Measurements from ENCODE around the gene CACNA2D3. TPM values are rescaled to one million over a fixed set of nuclear protein-coding genes. Genes with fewer than 3 reads are reported as not detected.

The CACNA2D3 gene
- total RNA-seq, 2 donors from 2014 or later = not detected

DNA sequence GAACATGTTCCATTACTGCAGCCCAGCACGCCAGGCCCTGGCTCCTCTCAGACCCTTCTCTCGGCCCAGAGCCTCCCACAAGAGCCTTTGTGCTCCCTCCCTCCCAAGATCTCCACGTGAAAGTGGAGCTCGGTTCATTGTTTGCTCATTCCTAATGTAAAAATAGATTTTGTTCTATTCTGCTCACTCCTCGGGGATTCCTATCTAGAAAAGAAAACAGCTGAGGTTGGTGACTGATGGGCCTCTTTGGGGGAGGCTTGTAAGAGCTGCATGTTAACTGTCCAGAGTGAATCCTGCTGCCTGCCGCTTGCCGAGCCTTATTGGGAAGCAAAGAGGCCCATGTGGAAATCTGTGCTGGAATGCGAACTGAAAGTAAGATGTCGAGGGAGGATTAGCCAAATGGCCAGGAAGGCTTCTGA lies 538.4 kb downstream of the CACNA2D3 start:
- H3K27ac Mint-ChIP-seq = no peak overlapping the region
- no peak for ATAC-seq
- H3K9me3 Mint-ChIP-seq = no peaks in the 10 kb centered on the region
- DNase-seq (ENCODE audit: low spot score in 2 of 2) = no peak
- H3K36me3 Mint-ChIP-seq = no peaks in the 10 kb centered on the region

- Mint-ChIP-seq H3K9me3 (no peaks in the 10 kb centered on the region), H3K27ac (no peak overlapping the region), H3K36me3 (no peaks in the 10 kb centered on the region)
- ATAC-seq (no peak), DNase-seq (ENCODE audit: low spot score in 2 of 2) (no peak)
Measured at GRCh38 chr3:54661151-54661550, 538.8 kb downstream of the CACNA2D3 start.

DNA sequence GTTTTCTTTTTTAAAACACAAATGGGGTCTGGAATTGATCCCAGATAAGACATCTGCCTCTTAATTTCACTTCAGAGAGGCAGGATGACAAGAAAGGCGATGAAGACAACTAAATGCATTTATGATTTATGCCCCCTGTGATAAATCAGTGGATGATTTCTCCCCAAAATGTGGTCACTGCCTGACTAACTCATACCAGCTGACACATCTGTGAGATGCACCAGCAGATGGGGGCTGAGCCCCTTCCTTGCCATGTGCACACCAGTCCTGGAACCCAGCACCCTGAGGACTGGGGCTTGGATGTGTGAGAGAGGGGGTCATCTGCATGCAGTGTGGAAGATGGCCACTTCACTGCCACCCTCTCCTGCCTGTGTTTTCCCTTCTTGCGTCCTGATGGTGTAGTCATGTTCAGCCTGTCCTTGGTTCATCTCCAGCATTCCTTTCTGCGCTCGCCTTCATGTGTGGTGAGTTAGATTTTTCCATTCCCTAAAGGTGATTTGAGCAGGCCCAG lies 541.2 kb downstream of the CACNA2D3 start:
- Mint-ChIP-seq H3K27ac (no peak overlapping the region), H3K9me3 (no peaks in the 10 kb centered on the region), H3K36me3 (no peaks in the 10 kb centered on the region)
- DNase-seq (ENCODE audit: low spot score in 2 of 2) (no peak), ATAC-seq (no peak)

- DNase-seq (ENCODE audit: low spot score in 2 of 2) (no peak), ATAC-seq (no peak)
- Mint-ChIP-seq H3K36me3 (no peaks in the 10 kb centered on the region), H3K9me3 (no peaks in the 10 kb centered on the region), H3K27ac (no peak overlapping the region)
Measured at GRCh38 chr3:54665016-54665600, 542.8 kb downstream of the CACNA2D3 start.

DNA sequence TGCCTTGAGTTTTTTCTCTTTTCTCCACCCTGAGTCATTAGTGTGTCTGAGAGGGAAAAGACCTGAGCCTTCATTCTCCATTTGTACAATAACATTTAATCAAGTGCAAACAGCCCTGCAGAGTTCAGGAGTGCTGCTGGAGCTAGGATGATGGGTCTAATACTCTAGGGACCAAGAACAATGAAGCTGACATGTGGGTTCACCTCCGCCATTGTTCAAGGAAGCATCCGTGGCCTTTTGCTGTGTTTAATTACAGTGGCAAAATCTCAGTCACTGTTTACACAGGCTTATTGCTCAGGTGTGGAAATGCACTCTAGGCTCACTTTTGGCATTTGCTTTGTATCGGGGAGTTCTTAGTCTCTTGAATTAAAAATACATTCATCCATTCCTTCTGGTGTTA lies 545.9 kb downstream of the CACNA2D3 start:
- Mint-ChIP-seq H3K36me3 (no peaks in the 10 kb centered on the region), H3K27ac (no peak overlapping the region), H3K9me3 (peaks cover 4 to 5% of the 10 kb centered on the region in 2 donors)
- DNase-seq (ENCODE audit: low spot score in 2 of 2) (no peak), ATAC-seq (no peak)

GRCh38 chr3:54670201-54671000 lies 548.0 kb downstream of the CACNA2D3 start:
- ATAC-seq (no peak), DNase-seq (ENCODE audit: low spot score in 2 of 2) (no peak)
- Mint-ChIP-seq H3K9me3 (peaks cover 17 to 18% of the 10 kb centered on the region in 2 donors), H3K36me3 (peaks cover 0 to 7% of the 10 kb centered on the region in 2 donors), H3K27ac (no peak overlapping the region)

DNA sequence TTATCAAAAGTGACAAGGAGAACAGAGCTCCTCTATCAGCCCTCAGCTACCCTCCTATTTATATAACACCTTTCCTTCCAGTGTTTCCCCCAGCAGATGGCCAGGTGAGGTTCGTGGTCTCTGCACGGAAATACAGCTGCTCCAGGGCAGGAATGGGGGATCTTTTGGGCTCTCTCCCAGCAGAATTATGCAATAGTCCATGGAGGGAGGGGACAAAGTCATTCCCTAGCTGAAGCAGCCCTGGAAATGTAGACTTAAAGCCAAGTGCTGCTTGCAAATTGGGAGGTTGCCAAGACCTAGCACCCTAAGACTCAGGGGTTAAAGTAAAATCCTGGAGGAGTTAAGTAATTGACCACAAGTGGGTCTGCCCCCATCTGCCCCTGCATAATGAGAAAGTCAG lies 549.2 kb downstream of the CACNA2D3 start:
- Mint-ChIP-seq H3K36me3 (peaks cover 0 to 7% of the 10 kb centered on the region in 2 donors), H3K27ac (no peak overlapping the region), H3K9me3 (peaks cover 17 to 21% of the 10 kb centered on the region in 2 donors)
- ATAC-seq (no peak), DNase-seq (ENCODE audit: low spot score in 2 of 2) (no peak)

GRCh38 chr3:54676087-54676486 lies 553.7 kb downstream of the CACNA2D3 start:
- no peak for DNase-seq (ENCODE audit: low spot score in 2 of 2)
- Mint-ChIP-seq H3K9me3 (peaks cover 31 to 33% of the 10 kb centered on the region in 2 donors), H3K36me3 (peaks cover 6 to 14% of the 10 kb centered on the region in 2 donors), H3K27ac (no peak overlapping the region)
- ATAC-seq = no peak

- no peak for ATAC-seq
- Mint-ChIP-seq H3K36me3 (peaks cover 6 to 7% of the 10 kb centered on the region in 2 donors), H3K9me3 (peaks cover 14 to 16% of the 10 kb centered on the region in 2 donors), H3K27ac (no peak overlapping the region)
- no peak for DNase-seq (ENCODE audit: low spot score in 2 of 2)
Measured at GRCh38 chr3:54681706-54682105, 559.4 kb downstream of the CACNA2D3 start.

GRCh38 chr3:54685213-54685612 lies 562.9 kb downstream of the CACNA2D3 start:
- Mint-ChIP-seq H3K36me3 (no peaks in the 10 kb centered on the region), H3K27ac (no peak overlapping the region), H3K9me3 (peaks cover 16% of the 10 kb centered on the region in 2 donors)
- DNase-seq (ENCODE audit: low spot score in 2 of 2) (no peak), ATAC-seq (no peak)

DNA sequence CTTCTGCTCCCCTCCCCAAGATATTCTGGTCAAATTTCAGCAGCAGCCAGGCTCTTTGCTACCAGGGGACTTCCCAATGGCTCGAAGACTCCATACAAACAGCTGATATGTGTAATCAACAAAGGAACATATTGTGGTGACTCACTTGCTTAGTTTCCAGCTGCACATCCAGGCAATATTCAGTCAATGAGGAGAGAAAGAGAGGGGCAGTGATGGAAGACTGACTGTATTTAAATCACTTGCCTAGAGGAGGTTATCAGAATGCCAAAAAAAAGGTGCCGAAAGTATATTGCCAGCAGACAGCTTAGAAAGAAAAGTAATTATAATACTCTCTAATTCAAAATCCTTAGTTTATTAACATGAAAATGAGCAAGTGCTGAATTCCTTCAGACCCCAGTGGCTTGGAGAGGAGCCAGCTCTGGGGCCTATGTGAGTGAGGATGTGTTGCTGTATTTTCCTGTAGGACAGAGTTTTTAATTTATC lies 569.0 kb downstream of the CACNA2D3 start:
- ATAC-seq = no peak
- no peak for DNase-seq (ENCODE audit: low spot score in 2 of 2)
- H3K36me3 Mint-ChIP-seq = no peaks in the 10 kb centered on the region
- H3K9me3 Mint-ChIP-seq = peaks cover 10 to 11% of the 10 kb centered on the region in 2 donors
- H3K27ac Mint-ChIP-seq = no peak overlapping the region

- no peaks in the 10 kb centered on the region for H3K9me3 Mint-ChIP-seq
- DNase-seq (ENCODE audit: low spot score in 2 of 2) (no peak), ATAC-seq (no peak)
- peaks cover 0 to 9% of the 10 kb centered on the region in 2 donors for H3K36me3 Mint-ChIP-seq
- H3K27ac Mint-ChIP-seq = no peak overlapping the region
Measured at GRCh38 chr3:54696313-54696712, 574.0 kb downstream of the CACNA2D3 start.

DNA sequence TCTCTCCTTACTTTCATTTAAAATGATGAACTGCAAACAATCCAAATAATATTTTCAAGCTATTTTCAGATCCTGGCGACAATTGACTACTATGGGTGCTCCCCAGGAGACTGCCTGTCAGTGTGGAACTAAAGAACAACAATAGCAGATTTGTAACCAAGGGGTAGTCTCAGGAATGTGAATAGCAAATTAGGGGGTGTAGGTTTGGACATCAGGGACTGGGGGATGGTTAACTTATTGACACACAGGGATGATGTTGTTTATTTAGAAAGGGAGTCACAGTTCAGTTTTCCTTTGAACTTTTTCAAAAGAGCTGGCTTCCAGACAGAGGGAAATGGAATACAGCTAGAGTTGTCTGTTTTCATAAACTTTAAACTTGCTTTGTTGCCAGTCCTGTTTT lies 575.7 kb downstream of the CACNA2D3 start:
- ATAC-seq (no peak), DNase-seq (ENCODE audit: low spot score in 2 of 2) (no peak)
- peaks cover 0 to 9% of the 10 kb centered on the region in 2 donors for H3K36me3 Mint-ChIP-seq
- no peak overlapping the region for H3K27ac Mint-ChIP-seq
- H3K9me3 Mint-ChIP-seq = no peaks in the 10 kb centered on the region

DNA sequence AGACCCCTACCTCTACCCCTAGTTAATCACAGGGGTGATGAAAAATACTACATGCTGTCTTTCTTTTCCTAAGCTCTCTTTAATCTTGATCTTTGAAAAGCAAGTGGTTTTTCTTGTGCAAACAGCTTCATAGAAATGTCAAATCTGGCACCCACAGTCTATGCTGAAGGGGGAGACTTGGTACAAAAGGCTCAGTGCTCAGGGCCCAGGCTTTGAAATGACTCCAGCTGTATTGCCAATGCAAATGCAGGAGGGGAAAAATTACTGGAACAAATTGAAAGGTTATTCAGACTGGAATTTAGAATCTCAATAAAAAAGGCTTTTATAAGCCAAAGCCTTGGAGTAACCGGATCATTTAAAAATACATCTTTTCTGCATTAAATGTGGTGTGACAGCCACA lies 581.6 kb downstream of the CACNA2D3 start:
- ATAC-seq = no peak

GRCh38 chr3:54705730-54706129 lies 583.4 kb downstream of the CACNA2D3 start:
- Mint-ChIP-seq H3K36me3 (no peaks in the 10 kb centered on the region), H3K9me3 (peaks cover 0 to 13% of the 10 kb centered on the region in 2 donors), H3K27ac (no peak overlapping the region)
- ATAC-seq (no peak), DNase-seq (ENCODE audit: low spot score in 2 of 2) (no peak)

More for the DNA sequence above, 581.6 kb downstream of the CACNA2D3 start:
- H3K27ac Mint-ChIP-seq = no peak overlapping the region
- H3K9me3 Mint-ChIP-seq = peaks cover 0 to 13% of the 10 kb centered on the region in 2 donors
- no peaks in the 10 kb centered on the region for H3K36me3 Mint-ChIP-seq
- no peak for DNase-seq (ENCODE audit: low spot score in 2 of 2)

GRCh38 chr3:54706738-54707137 lies 584.4 kb downstream of the CACNA2D3 start:
- DNase-seq (ENCODE audit: low spot score in 2 of 2) (no peak), ATAC-seq (no peak)
- H3K9me3 Mint-ChIP-seq = peaks cover 0 to 13% of the 10 kb centered on the region in 2 donors
- H3K36me3 Mint-ChIP-seq = no peaks in the 10 kb centered on the region
- H3K27ac Mint-ChIP-seq = no peak overlapping the region

GRCh38 chr3:54709785-54710184 lies 587.4 kb downstream of the CACNA2D3 start:
- Mint-ChIP-seq H3K27ac (no peak overlapping the region), H3K36me3 (no peaks in the 10 kb centered on the region), H3K9me3 (peaks cover 4 to 21% of the 10 kb centered on the region in 2 donors)
- ATAC-seq (no peak), DNase-seq (ENCODE audit: low spot score in 2 of 2) (no peak)
